PC-9 (cell line): ENCODE data around the gene CSRP1. TPM values are rescaled to one million over a fixed set of nuclear protein-coding genes. Genes with fewer than 3 reads are reported as not detected.

Experiments used
- BruUV-seq: library from RNA; stranded (reverse); fragments of 400-500 nt; replicated peaks from 2 replicates; lab custom pipeline; 2021; lab: Mats Ljungman, UMichigan
- CTCF ChIA-PET: fragments of 300-600 bp; sonication (Branson Sonifier 250); formaldehyde crosslinking; loops from one replicate; lab custom pipeline; 2022; ENCODE audit warnings: antibody characterized with exemption; lab: Charles Lee
- POLR2A ChIA-PET: fragments of 300-600 bp; sonication (Branson Sonifier 250); formaldehyde crosslinking; loops from one replicate; lab custom pipeline; 2022; ENCODE audit warnings: antibody characterized with exemption; ENCODE audit not compliant: unreplicated experiment; lab: Charles Lee
- DNase-seq, 2 experiments: peaks; one replicate each; pipeline versions ENCODE4 v3.0.0 to v3.0.0-alpha.2; 2015 to 2022; ENCODE audit warnings: mixed read lengths in 1 of 2
- H2AFZ ChIP-seq: fragments of 200-600 bp; sonication (generic); 2 replicates; pipeline ENCODE4 v1.8.1; 2017; ENCODE audit warnings: antibody characterized with exemption
- H3F3A ChIP-seq: fragments of 200-600 bp; sonication (generic); 2 replicates; pipeline ENCODE4 v1.8.1; 2017; ENCODE audit warnings: antibody characterized with exemption, mild to moderate bottlenecking, low read depth; ENCODE audit not compliant: insufficient read depth
- H3K27ac ChIP-seq: fragments of 200-600 bp; sonication (generic); 2 replicates; pipeline ENCODE4 v1.6.1; 2016; ENCODE audit warnings: mixed run types
- H3K27me3 ChIP-seq: fragments of 200-600 bp; sonication (generic); 2 replicates; pipeline ENCODE4 v1.6.1; 2016; ENCODE audit warnings: low read depth, mixed run types; ENCODE audit not compliant: insufficient read depth
- H3K36me3 ChIP-seq: fragments of 200-600 bp; sonication (generic); 2 replicates; pipeline ENCODE4 v1.6.1; 2016; ENCODE audit warnings: low read depth, mixed run types
- H3K4me1 ChIP-seq: fragments of 200-600 bp; sonication (generic); replicated peaks from 2 replicates; pipeline ENCODE4 v1.6.1; 2016; ENCODE audit warnings: mixed run types; ENCODE audit not compliant: insufficient read depth
- H3K4me2 ChIP-seq: fragments of 200-600 bp; sonication (generic); 2 replicates; pipeline ENCODE4 v1.6.1; 2017; ENCODE audit warnings: mixed run types
- H3K4me3 ChIP-seq: fragments of 200-600 bp; sonication (generic); 2 replicates; pipeline ENCODE4 v1.6.1; 2016; ENCODE audit warnings: mixed run types
- H3K79me2 ChIP-seq: fragments of 200-600 bp; sonication (generic); 2 replicates; pipeline ENCODE4 v1.6.1; 2017; ENCODE audit warnings: low read depth, mixed run types
- H3K9me2 ChIP-seq: fragments of 200-600 bp; sonication (generic); 2 replicates; pipeline ENCODE4 v1.8.1; 2017; ENCODE audit warnings: mild to moderate bottlenecking; ENCODE audit not compliant: insufficient read depth
- H3K9me3 ChIP-seq: fragments of 200-600 bp; sonication (generic); 2 replicates; pipeline ENCODE4 v1.8.1; 2016; ENCODE audit warnings: low read depth; ENCODE audit not compliant: insufficient read depth
- H4K20me1 ChIP-seq: fragments of 200-600 bp; sonication (generic); 2 replicates; pipeline ENCODE4 v1.8.1; 2017; ENCODE audit not compliant: insufficient read depth
- EZH2 ChIP-seq: fragments of 200-600 bp; sonication (generic); IDR thresholded peaks from 2 replicates; pipeline ENCODE4 v1.8.0; 2017; ENCODE audit warnings: antibody characterized with exemption, low read depth
- intact Hi-C: fragments of 100-400 bp; cut with micrococcal nuclease; formaldehyde crosslinking; loops from one replicate; pipeline ENCODE4 v1.10.0; 2022; ENCODE audit not compliant: unreplicated experiment
- total RNA-seq: library from RNA; stranded (reverse); gene quantifications from 2 replicates; pipeline ENCODE4 v1.2.3, GENCODE V29; 2021
- TF ChIP-seq, protein P1 (sequence below): fragments of 200-600 bp; sonication (generic); conservative IDR thresholded peaks from 2 replicates; pipeline ENCODE4 v1.6.1; 2017; ENCODE audit warnings: mixed run types, antibody characterized with exemption, mild to moderate bottlenecking, moderate library complexity

Gene CSRP1
- total RNA-seq, 1 experiment from 2014 or later = 61.3 TPM

DNA sequence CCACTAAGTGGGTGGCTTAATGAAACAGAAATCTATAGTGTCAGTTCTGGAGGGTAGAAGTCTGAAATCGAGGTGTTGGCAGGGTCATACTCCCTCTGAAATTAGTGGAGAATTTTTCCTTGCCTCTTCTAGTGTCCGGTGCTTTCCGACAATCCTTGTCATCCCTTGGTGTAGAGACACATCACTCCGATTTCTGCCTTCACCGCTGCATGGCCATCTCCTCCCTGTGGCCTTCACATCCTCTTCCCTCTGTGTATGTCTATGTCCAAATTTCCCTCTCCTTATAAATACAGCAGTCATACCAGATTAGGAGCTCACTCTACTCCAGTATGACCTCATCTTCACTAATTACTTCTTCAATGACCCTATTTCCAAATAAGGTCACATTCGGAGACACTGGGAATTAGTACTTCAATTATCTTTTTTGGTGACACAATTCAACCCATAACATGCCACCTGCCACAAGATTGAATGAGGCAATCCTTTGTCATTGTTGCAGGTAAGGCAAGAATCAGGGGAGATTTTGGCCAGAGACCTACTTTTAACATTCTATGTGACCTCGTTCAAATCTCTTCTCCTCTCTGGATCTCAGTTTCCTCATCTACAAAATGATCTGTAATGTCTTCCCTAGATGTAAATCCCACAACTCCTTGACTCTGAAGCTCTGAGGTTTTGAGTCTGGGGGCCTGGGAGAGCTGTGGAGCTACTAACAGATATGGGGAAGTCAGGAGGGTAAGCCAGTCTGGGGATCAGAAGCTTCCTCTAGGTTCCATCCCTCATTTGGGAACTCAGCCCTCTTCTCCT is 48.1 kb upstream of the CSRP1 start:
- Histone ChIP-seq H3K9me3 (no peaks in the 10 kb centered on the region), H3K4me1 (peaks cover 18% of the 10 kb centered on the region), H3K9me2 (no peaks in the 10 kb centered on the region), H3F3A (peaks cover 9% of the 10 kb centered on the region; the same call in 1 of the 2 replicates), H3K27ac (no peak overlapping the region), H3K4me2 (no peak overlapping the region), H2AFZ (no peak overlapping the region), H4K20me1 (no peaks in the 10 kb centered on the region), H3K4me3 (no peak overlapping the region), H3K36me3 (no peaks in the 10 kb centered on the region), H3K79me2 (0 out of 2 replicates have a peak, but pooled peaks cover 4% of the 10 kb centered on the region), H3K27me3 (no peaks in the 10 kb centered on the region)
- POLR2A ChIA-PET = no interaction called here
- TF ChIP-seq EZH2 = no peak
- TF ChIP-seq, protein P1, sequence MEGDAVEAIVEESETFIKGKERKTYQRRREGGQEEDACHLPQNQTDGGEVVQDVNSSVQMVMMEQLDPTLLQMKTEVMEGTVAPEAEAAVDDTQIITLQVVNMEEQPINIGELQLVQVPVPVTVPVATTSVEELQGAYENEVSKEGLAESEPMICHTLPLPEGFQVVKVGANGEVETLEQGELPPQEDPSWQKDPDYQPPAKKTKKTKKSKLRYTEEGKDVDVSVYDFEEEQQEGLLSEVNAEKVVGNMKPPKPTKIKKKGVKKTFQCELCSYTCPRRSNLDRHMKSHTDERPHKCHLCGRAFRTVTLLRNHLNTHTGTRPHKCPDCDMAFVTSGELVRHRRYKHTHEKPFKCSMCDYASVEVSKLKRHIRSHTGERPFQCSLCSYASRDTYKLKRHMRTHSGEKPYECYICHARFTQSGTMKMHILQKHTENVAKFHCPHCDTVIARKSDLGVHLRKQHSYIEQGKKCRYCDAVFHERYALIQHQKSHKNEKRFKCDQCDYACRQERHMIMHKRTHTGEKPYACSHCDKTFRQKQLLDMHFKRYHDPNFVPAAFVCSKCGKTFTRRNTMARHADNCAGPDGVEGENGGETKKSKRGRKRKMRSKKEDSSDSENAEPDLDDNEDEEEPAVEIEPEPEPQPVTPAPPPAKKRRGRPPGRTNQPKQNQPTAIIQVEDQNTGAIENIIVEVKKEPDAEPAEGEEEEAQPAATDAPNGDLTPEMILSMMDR = no peak
- intact Hi-C loops = loop anchor here (10.0 kb wide), 1 partner anchor 420 kb away; no protein-coding TSS in a partner anchor
- no peak for DNase-seq
- CTCF ChIA-PET = interaction anchor here (0.5 kb wide), 1 partner anchor 368 kb away, joined by 5 read pairs; no protein-coding TSS in a partner anchor
- BruUV-seq = no TSS peak

DNA sequence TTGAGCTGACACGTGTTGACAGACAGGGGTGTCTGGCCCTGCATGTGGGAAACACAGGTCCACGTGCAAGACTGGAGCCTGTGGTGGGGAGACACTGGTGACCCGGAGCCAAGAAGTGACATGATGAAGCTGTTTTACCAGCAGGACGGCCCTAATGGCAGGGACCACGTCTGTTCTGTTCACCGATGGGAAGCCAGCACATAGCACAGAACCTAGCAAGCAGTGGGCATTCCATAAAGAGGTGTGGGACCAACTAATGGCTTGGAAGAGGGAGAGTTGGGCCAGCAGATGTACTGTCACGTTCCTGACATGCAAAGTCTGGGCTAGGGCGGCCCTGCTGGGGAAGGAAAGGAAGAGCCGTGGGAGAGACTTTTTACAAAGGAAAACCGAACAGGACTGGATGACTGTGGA is 47.3 kb upstream of the CSRP1 start:
- no TSS peak for BruUV-seq
- ChIA-PET POLR2A (no interaction called here), CTCF (no interaction called here)
- no peaks in the 10 kb centered on the region for H3K9me3 ChIP-seq
- H3K9me2 ChIP-seq = no peaks in the 10 kb centered on the region
- DNase-seq = no peak
- H3K27me3 ChIP-seq = no peaks in the 10 kb centered on the region
- H3K27ac ChIP-seq = no peak overlapping the region
- intact Hi-C loops = loop anchor here (10.0 kb wide), 1 partner anchor 421 kb away; no protein-coding TSS in a partner anchor
- peaks cover 9% of the 10 kb centered on the region; the same call in 1 of the 2 replicates for H3F3A ChIP-seq
- TF ChIP-seq, protein P1 = no peak
- no peak for TF ChIP-seq EZH2
- peaks cover 18% of the 10 kb centered on the region for H3K4me1 ChIP-seq
- no peak overlapping the region for H3K4me3 ChIP-seq
- H3K4me2 ChIP-seq = no peak overlapping the region
- 0 out of 2 replicates have a peak, but pooled peaks cover 4% of the 10 kb centered on the region for H3K79me2 ChIP-seq
- no peaks in the 10 kb centered on the region for H4K20me1 ChIP-seq
- no peaks in the 10 kb centered on the region for H3K36me3 ChIP-seq
- H2AFZ ChIP-seq = no peak overlapping the region

DNA sequence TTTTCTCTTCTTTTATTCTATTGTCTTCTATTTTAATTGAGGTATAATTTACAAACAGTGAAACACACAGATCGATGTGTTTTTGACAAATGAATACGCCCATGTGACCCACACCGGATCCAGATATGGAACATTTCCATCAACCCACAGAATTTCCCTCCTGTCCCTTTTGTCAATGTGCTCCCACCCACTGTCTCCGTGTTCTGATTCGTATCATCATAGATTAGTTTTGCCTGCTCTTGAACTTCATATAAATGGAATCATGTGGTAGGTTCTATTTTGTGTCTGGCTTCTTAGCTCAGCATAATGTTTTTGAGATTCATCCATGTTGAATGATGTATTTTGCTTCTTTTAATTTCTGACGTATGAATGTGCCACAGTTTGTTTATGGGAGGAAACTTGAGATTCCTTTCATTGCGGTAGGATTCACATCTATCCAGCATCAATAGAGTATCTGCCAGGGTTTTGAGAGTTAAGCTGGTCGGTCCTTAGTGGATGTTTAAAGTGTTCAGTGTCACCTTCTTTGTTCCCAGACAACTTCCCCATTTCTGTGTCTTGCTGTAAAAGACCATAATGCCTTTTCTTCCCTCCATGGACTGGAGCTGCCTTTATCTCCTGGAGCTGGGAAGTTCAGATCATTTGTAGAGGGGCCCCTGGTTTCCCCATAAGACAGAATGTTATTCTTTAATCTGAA is 46.7 kb upstream of the CSRP1 start:
- Histone ChIP-seq H3K4me1 (peaks cover 18% of the 10 kb centered on the region), H3K9me2 (no peaks in the 10 kb centered on the region), H3K4me2 (no peak overlapping the region), H3F3A (peaks cover 9% of the 10 kb centered on the region; the same call in 1 of the 2 replicates), H3K4me3 (no peak overlapping the region), H3K79me2 (0 out of 2 replicates have a peak, but pooled peaks cover 4% of the 10 kb centered on the region), H3K27ac (no peak overlapping the region), H4K20me1 (no peaks in the 10 kb centered on the region), H2AFZ (no peak overlapping the region), H3K9me3 (no peaks in the 10 kb centered on the region), H3K36me3 (no peaks in the 10 kb centered on the region), H3K27me3 (no peaks in the 10 kb centered on the region)
- BruUV-seq = no TSS peak
- intact Hi-C loops = loop anchor here (10.0 kb wide), 1 partner anchor 421 kb away; no protein-coding TSS in a partner anchor
- ChIA-PET CTCF (no interaction called here), POLR2A (no interaction called here)
- TF ChIP-seq EZH2 = no peak
- TF ChIP-seq, protein P1 = no peak
- no peak for DNase-seq
